NOMO-1 (cell line): Measurements from ENCODE around the gene INPP5K.
A peak's percentile ranks its signal among the peaks of the same experiment; 100 is the strongest.
"Not testable (repeated sequence)": the region's sequence is repeated elsewhere in the genome, so short reads cannot be mapped to it uniquely, and the experiment has no call there.

Experiments used
- DNase-seq, 2 experiments: peaks; one replicate each; lab custom pipeline; 2025; ENCODE audit not compliant: unreplicated experiment in 2 of 2; lab: John Stamatoyannopoulos, UW

Gene INPP5K

GRCh38 chr17:1516388-1517161, at the start of gene INPP5K:
TSS of gene INPP5K (minus strand) at chr17:1516612. CDS start at chr17:1516499, 113 bp downstream.
- DNase-seq: peak; percentile 98

DNA sequence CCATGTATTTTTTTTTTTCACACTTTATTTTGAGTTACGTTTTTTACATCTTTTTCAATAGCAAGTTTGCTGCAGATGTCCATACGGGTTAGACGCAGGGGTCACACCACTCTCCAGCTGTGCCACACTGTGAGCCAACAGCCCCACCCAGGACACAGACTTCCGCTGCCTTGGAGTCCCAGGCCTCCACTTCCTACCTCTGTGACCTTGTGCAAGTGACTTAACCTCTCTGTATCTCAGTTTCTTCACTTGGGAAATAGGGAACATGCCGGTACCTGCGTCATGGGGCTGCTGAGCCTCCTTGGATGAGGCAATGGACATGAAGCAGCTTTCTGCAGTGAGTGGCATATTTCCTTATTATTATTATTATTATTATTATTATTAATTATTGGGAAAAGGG, 49.5 kb upstream of the INPP5K start:
- DNase-seq: no peak

- DNase-seq: no peak
Observed at GRCh38 chr17:1563786-1564613, 47.6 kb upstream of the INPP5K start.

DNA sequence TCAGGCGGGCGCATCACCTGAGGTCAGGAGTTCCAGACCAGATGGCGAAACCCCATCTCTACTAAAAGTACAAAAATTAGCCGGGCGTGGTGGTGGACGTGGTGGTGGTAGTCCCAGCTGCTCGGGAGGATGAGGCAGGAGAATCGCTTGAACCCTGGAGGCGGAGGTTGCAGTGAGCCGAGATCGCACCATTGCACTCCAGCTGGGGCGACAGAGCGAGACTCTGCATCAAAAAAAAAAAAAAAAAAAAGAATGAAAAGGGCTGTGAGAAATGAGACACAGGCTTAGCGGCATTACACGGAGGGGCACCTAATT, 47.0 kb upstream of the INPP5K start:
- DNase-seq: not testable (repeated sequence)

- peak in 1 of 2 experiments; percentile 28 for DNase-seq
Observed at GRCh38 chr17:1562176-1562643, 45.8 kb upstream of the INPP5K start.

- peak; percentile 8 to 24 for DNase-seq
Observed at GRCh38 chr17:1561420-1562175, 45.2 kb upstream of the INPP5K start.

DNA sequence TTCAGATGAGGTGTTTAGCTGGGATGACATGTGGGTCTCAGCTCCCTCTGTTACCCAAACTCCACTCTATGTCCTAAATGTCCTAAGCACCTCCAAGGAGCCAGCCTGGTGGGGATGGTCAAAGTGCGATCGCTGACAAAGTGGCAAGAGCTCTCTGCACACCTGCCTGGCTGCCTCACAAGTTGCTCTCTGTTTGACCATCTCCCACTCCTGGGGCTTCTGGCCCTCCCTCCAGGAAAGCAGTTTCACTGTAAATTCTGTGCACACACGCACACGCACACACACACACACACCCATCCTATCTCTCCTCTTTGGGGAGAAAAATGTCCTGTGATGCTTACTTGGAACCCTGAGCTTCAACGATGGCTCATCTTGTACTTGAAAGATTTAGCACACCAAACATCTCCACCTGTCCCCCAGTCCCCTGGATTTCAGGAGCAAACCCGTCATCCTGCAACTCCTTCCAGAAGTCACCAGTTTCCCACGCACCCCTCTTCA, 44.5 kb upstream of the INPP5K start:
- no peak for DNase-seq

DNA sequence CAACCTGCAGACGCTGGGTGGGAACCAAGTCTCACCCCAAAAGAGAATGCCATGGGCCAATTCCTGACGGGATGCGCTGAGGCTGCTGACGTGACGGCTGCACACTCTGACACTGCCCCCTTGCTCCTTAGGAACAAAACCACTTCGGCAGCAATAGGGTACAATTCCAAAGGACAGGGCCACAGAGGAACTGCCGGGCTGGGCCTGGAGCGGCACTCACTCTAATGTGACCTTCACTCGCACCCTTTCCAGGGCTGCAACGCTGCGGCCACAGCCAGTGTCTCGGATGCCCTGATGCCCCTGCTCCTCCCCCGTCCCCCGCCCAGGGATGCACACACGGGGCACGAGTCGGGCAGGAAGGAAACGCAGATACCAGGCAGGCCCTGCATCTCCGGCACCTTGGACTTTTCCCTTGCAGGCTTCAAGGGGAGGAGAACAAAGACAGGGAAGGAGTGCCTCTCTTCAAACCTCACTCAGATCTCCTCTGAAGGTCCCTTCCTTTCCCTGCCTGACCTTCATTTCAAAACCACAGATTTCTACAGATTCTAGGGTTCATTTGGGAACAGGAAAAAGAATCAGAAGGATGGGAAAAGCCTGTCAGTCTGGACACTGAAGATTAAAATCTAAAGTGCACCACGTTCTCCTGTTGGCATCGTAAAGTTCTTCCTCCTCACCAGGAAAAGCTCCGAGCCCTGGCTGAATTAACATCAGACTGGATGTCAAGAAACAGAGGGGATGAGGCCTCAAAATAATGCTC, 43.9 kb upstream of the INPP5K start:
- no peak for DNase-seq

DNA sequence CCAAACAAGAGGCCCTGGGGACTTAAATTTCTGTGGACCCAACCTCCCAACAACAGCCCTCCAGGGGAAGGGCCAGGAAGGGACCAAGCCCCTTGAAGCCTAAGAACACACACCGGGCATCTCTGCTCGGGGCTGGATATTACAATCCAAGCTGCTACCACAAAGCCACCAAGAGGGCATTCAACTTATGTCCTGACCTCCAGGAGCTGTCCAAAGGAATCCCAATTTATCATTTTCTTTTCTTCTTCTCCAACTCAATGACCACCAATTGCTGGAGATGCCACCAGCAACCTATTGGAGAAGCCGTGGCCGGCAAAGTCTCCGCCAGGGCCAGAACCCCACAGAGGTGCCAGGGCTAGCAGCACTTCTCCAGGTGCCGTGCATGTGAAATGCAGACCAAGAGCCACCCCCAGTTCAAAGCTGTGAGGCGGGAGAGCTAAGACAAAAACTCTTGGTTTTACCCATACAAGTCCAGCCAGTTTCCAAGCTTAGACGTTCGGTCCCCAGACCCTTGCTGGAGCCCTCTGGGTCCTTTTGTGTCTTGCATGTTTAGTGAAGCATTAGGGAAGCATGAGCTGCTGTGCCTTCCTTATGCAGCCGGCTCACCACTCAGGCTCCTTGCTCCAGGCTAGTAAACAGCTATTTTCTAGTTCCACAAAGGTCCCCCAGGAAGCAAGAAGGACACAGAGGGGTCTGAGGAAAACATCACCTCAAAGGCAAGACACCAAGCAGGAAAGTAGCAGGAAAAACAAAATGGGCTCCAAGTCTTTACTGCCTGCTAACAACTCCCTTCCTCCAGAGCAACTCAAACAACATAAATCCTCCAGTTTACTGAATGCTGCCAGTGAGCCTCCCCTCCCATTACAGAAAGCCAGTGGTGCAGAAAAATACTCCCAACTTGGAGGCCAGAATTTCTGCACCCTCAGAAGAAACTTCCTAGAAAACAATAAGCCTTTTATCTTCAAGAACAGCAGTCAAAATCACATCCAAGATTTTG, 42.9 kb upstream of the INPP5K start:
- no peak for DNase-seq

DNA sequence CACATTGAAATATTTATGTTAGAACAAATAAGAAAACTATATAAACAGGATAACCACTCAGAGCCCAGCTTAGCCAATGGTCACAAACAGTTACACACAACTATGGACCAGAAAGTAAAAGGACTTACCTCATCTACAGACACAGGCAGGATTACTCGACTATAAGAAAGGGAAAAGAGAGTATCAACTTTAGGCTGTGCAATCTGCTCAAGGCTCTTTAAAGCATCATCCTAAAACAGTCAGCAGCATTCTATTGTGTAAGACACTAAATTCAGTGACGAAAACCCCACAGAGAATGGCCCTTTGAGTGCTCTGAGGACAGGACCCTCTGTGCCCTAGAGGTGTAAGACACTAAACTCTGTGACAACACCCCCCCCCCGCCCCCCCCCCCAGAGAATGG, 42.0 kb upstream of the INPP5K start:
- DNase-seq: no peak

GRCh38 chr17:1557355-1558095, 41.1 kb upstream of the INPP5K start:
- no peak for DNase-seq

DNA sequence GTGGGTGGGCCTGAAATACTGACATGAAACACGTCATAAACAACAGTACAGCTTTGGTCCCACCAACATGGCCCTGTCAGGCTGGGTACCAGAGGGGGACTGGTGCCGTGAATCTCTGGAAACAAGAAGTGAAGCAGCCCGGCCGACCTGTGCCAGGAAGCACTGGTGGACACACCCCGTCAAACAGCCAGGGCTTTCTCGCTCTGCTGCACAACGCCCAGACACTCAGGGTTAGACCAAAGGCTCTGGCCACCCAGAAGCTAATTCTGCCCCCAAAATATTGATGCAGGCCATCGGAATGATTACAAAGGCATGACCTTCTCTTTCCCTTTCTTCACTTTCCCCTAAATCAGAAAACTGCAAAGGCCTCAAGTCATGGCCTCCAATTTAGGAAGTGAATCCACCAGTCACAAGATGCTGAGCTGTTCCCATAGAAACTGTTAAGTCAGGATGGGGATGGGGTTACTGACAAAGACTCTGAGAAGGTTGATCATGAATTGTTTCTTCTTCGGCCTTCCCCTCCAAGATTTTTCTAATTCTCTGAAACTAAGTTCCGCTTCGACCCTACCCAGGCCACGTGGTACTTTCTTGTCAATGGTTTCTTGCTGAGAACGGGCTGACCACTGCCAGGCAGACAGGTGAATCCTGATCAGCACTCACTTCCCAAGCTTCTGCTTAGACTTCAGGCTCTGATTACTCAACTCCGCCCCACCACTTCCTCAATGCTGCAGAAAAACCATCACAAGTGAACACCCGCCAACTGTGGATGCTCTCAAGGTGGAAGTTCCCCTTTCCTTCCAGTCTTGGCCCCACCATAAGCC, 39.4 kb upstream of the INPP5K start:
- peak; percentile 79 to 91 for DNase-seq

DNA sequence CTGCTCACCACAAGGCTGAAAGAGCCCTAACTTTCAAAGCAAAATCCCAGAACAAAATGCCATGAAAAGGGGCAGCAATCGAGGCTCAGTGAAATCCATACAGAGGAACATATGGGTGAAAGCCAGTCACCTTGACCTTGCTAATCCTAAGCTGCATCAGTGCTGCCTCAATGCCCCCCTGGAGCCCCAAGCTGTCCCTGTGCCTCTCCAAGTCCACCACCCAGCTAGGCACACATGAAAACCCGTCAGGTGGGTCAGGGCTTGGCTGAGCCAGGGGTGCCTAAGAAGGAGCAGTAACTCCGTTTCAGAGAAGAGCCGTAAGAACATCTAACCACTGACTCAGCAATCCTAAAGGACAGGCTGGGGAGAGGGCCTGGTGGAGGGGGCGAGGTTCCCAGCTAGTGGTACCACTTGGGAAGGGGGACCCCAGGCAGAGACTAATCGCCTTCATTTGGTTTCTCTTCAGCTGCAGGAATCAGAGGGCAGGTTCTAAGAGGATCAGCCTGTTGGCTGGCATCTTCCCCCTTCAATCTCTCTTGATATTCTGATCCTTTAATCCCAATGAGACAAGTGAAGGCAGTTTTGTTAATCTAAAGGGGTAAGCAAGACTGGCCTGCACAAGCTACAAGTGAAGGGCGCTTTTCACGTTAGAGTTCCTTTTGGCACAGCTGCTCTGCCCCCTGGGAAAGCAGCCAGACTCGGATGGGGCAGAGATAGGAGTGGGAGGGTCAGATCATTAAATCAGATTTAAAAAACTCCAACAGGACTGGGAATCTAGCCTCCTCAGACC, 38.5 kb upstream of the INPP5K start:
- DNase-seq: no peak

DNA sequence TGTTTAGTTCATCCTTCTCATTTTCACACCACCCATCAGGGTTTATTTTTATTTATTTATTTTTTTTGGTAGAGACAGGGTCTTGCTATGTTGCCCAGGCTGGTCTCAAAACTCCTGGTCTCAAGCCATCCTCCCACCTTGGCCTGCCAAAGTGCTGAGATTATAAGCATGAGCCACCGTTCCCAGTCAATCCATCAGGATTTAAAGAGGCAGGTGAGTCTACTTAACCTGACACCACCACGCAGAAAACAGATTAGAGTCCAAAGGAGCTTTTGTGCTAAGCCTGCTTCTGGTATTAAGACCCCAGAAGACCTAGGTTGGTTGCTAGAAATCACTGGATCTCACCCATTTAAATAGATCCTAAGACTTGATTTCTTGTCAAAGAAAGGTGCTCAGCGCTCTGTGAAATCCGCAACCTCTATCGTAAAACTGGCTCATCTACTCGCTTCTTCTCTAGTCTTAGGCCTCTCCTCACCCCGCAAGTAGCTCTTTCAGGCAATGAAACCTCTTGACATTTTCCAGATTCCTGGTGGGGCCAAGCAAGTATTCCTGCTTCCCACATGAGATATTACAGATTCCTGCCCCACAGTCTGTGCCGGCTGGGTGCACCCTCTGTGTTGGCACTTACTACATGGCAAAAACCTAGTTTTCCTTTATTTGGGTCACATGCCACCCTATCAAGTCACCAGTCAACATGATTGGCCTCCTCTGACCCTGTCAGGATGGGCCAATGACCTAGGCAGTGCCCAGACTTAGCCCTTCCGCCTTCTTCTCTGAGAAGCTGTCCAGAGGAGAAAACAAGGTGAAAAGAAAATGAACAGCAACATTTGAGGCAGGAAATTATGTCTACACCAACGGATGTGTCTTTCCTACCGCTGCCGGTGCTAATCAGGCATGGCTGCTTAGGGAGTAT, 37.2 kb upstream of the INPP5K start:
- DNase-seq: no peak

GRCh38 chr17:1552932-1553331, 36.5 kb upstream of the INPP5K start:
- DNase-seq: no peak

GRCh38 chr17:1551741-1552140, 35.3 kb upstream of the INPP5K start:
- DNase-seq: no peak
